Measurements from ENCODE around the gene VDR. TPM values are rescaled to one million over a fixed set of nuclear protein-coding genes. Genes with fewer than 3 reads are reported as not detected.

VDR gene
- total RNA-seq, 1 experiment from 2014 or later, result 9.5 TPM

DNA sequence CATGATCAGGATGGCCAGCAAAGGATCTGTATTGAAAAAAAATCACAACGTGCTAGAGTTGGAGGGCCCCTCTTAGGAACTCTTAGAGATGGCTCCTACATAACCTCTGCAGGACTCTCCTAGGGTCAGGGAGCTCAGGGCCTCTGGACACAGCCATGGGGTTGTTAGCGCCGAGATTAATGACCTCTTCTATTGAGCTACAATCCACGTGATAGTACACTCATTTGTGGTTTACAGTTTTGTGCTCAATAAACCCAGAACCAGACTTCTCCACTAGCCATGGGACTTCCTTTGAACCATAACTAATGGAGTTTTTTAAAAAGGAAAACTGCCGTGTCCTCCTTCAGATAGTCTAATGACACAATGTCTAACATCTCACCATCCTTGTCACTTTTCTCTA is 55.5 kb downstream of the VDR start:
- Histone ChIP-seq H3K36me3 (ENCODE audit: control insufficient read depth in 1 of 2, insufficient read depth in 2 of 2, low read length in 2 of 2) (no peaks in the 10 kb centered on the region), H4K20me1 (ENCODE audit: insufficient read depth) (no peaks in the 10 kb centered on the region), H3K4me2 (ENCODE audit: low read length) (no peak overlapping the region), H3K4me1 (ENCODE audit: control insufficient read depth in 1 of 2, insufficient read depth in 2 of 2, low read length in 2 of 2) (no peaks in the 10 kb centered on the region), H3K4me3 (replicated peaks in 1 of 2; ENCODE audit: low read depth in 1 of 2, low read length in 2 of 2) (no peak overlapping the region), H3K79me2 (ENCODE audit: insufficient read depth, low read length) (no peaks in the 10 kb centered on the region), H3K9me3 (ENCODE audit: control insufficient read depth in 1 of 2, insufficient read depth in 1 of 2, low read depth in 1 of 2, low read length in 2 of 2) (no peaks in the 10 kb centered on the region), H3K9me2 (ENCODE audit: insufficient read depth) (no peaks in the 10 kb centered on the region), H3K27ac (ENCODE audit: low read depth, low read length) (no peak overlapping the region), H3K27me3 (ENCODE audit: insufficient read depth, low read length) (no peaks in the 10 kb centered on the region), H3K9ac (ENCODE audit: low read length) (no peak overlapping the region), H2AFZ (ENCODE audit: low read depth, low read length, poor library complexity, severe bottlenecking) (no peak overlapping the region)
- no peak for ATAC-seq
- TF ChIP-seq YY1 (IDR thresholded peaks at IDR 0.05; ENCODE audit: extremely low read depth, insufficient replicate concordance, low read depth, low read length) (no peak), POLR2AphosphoS5 (IDR thresholded peaks at IDR 0.05; ENCODE audit: low read depth, low read length) (no peak), SP1 (IDR thresholded peaks at IDR 0.05; ENCODE audit: low read depth) (no peak), ELF1 (IDR thresholded peaks at IDR 0.05; ENCODE audit: borderline replicate concordance, low read depth) (no peak), FOSL1 (IDR thresholded peaks at IDR 0.05; ENCODE audit: low read depth) (no peak), EGR1 (IDR thresholded peaks at IDR 0.05; ENCODE audit: low read depth) (no peak), TCF7L2 (IDR thresholded peaks at IDR 0.05; ENCODE audit: borderline replicate concordance, extremely low read depth, insufficient read depth, insufficient read length) (no peak), RAD21 (IDR thresholded peaks at IDR 0.05; ENCODE audit: low read depth) (no peak), EZH2phosphoT487 (IDR thresholded peaks at IDR 0.05; ENCODE audit: borderline replicate concordance) (no peak), CBX3 (IDR thresholded peaks at IDR 0.05; ENCODE audit: low read depth) (no peak)
- TF ChIP-seq, protein P1, sequence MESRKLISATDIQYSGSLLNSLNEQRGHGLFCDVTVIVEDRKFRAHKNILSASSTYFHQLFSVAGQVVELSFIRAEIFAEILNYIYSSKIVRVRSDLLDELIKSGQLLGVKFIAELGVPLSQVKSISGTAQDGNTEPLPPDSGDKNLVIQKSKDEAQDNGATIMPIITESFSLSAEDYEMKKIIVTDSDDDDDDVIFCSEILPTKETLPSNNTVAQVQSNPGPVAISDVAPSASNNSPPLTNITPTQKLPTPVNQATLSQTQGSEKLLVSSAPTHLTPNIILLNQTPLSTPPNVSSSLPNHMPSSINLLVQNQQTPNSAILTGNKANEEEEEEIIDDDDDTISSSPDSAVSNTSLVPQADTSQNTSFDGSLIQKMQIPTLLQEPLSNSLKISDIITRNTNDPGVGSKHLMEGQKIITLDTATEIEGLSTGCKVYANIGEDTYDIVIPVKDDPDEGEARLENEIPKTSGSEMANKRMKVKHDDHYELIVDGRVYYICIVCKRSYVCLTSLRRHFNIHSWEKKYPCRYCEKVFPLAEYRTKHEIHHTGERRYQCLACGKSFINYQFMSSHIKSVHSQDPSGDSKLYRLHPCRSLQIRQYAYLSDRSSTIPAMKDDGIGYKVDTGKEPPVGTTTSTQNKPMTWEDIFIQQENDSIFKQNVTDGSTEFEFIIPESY (IDR thresholded peaks at IDR 0.05; ENCODE audit: extremely low read depth, insufficient replicate concordance, low read length), result no peak
- TF ChIP-seq, protein P2, sequence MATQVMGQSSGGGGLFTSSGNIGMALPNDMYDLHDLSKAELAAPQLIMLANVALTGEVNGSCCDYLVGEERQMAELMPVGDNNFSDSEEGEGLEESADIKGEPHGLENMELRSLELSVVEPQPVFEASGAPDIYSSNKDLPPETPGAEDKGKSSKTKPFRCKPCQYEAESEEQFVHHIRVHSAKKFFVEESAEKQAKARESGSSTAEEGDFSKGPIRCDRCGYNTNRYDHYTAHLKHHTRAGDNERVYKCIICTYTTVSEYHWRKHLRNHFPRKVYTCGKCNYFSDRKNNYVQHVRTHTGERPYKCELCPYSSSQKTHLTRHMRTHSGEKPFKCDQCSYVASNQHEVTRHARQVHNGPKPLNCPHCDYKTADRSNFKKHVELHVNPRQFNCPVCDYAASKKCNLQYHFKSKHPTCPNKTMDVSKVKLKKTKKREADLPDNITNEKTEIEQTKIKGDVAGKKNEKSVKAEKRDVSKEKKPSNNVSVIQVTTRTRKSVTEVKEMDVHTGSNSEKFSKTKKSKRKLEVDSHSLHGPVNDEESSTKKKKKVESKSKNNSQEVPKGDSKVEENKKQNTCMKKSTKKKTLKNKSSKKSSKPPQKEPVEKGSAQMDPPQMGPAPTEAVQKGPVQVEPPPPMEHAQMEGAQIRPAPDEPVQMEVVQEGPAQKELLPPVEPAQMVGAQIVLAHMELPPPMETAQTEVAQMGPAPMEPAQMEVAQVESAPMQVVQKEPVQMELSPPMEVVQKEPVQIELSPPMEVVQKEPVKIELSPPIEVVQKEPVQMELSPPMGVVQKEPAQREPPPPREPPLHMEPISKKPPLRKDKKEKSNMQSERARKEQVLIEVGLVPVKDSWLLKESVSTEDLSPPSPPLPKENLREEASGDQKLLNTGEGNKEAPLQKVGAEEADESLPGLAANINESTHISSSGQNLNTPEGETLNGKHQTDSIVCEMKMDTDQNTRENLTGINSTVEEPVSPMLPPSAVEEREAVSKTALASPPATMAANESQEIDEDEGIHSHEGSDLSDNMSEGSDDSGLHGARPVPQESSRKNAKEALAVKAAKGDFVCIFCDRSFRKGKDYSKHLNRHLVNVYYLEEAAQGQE (IDR thresholded peaks at IDR 0.05; ENCODE audit: low read depth), result no peak
- ChIA-PET RAD21 (ENCODE audit: low non-redundant PET in 1 of 2, low total read pairs in 2 of 2, uncharacterized antibody in 2 of 2, unreplicated experiment in 2 of 2) (no interaction called here), CTCF (no interaction called here), POLR2A (no interaction called here)
- intact Hi-C loops (cut with micrococcal nuclease), result no loop called here
- no TSS peak for BruUV-seq (replicated peaks)
- DNase-seq (ENCODE audit: low read depth, low spot score), result no peak

All from HCT116 (cell line).